T-cell (primary cell): ENCODE measurements around the gene STK10. TPM values are rescaled to one million over a fixed set of nuclear protein-coding genes. Genes with fewer than 3 reads are reported as not detected.
"Not testable (repeated sequence)": the region's sequence is repeated elsewhere in the genome, so short reads cannot be mapped to it uniquely, and the experiment has no call there.

ENCODE experiments used
- ATAC-seq, 4 experiments: fragments of 200-7000 bp in 3 of 4; fragments of 150-1000 bp in 1 of 4; cut with Tn5 transposase; replicated peaks in 1 of 4; 1 replicate in 3 of 4; 2 replicates in 1 of 4; pipeline ENCODE4 v1.10.0; 2021; ENCODE audit warnings: moderate library complexity in 3 of 4, mild to moderate bottlenecking in 2 of 4, moderate number of reproducible peaks in 1 of 4
- CTCF ChIA-PET, 2 donors: fragments of 300-600 bp; sonication (Branson Sonifier 250); formaldehyde crosslinking; loops; one replicate each; lab custom pipeline; 2022; ENCODE audit warnings: antibody characterized with exemption in 2 of 2; lab: Charles Lee
- POLR2A ChIA-PET, 2 donors: fragments of 300-600 bp; sonication (Branson Sonifier 250); formaldehyde crosslinking; loops; one replicate each; lab custom pipeline; 2022; ENCODE audit warnings: antibody characterized with exemption in 2 of 2; lab: Charles Lee
- DNase-seq, 35 experiments: peaks; one replicate each; pipeline versions ENCODE4 v3.0.0 to v3.0.0-alpha.2; 2013 to 2023
- H3K27ac ChIP-seq: one replicate; pipeline ENCODE4 v1.5.1; 2013; ENCODE audit warnings: low read length
- H3K27me3 ChIP-seq, 2 experiments: replicated peaks in 1 of 2; 1 replicate in 1 of 2; 2 replicates in 1 of 2; pipeline versions ENCODE4 v1.6.1 to v1.7.0; 2013; ENCODE audit warnings: low read length in 1 of 2, mixed read lengths in 1 of 2; ENCODE audit not compliant: control insufficient read depth in 2 of 2, insufficient read depth in 2 of 2; ENCODE audit errors: extremely low read depth in 1 of 2
- H3K36me3 ChIP-seq, 2 donors: 1 replicate in 1 of 2; 2 replicates in 1 of 2; pipeline versions ENCODE4 v1.6.1 to v1.7.0; 2013; ENCODE audit warnings: low read length in 1 of 2; ENCODE audit not compliant: control insufficient read depth in 2 of 2, insufficient read depth in 1 of 2; ENCODE audit errors: extremely low read depth in 1 of 2
- H3K4me1 ChIP-seq, 2 experiments: 1 replicate in 1 of 2; 2 replicates in 1 of 2; pipeline versions ENCODE4 v1.6.1 to v1.7.0; 2013; ENCODE audit warnings: low read length in 2 of 2, mixed read lengths in 1 of 2; ENCODE audit not compliant: insufficient read depth in 2 of 2, control insufficient read depth in 1 of 2; ENCODE audit errors: extremely low read depth in 1 of 2
- H3K4me3 ChIP-seq, 2 donors: 1 replicate in 1 of 2; 2 replicates in 1 of 2; pipeline versions ENCODE4 v1.5.1 to v1.7.0; 2013; ENCODE audit warnings: mild to moderate bottlenecking in 2 of 2, low read length in 1 of 2, moderate library complexity in 1 of 2; ENCODE audit not compliant: control insufficient read depth in 1 of 2; ENCODE audit errors: extremely low read depth in 1 of 2
- H3K9me3 ChIP-seq: 2 replicates; pipeline ENCODE4 v1.7.0; 2013
- H3K27ac Mint-ChIP-seq, 2 donors: one replicate each; pipeline ENCODE4 v1.8.0; 2020 to 2021; ENCODE audit warnings: mild to moderate bottlenecking in 2 of 2, mixed read lengths in 2 of 2
- H3K27me3 Mint-ChIP-seq, 2 donors: one replicate each; pipeline ENCODE4 v1.8.0; 2021 to 2022; ENCODE audit warnings: mixed read lengths in 2 of 2
- H3K36me3 Mint-ChIP-seq: one replicate; pipeline ENCODE4 v1.8.0; 2021; ENCODE audit warnings: mixed read lengths
- H3K4me1 Mint-ChIP-seq, 3 donors: one replicate each; pipeline ENCODE4 v1.8.0; 2020 to 2022; ENCODE audit warnings: mixed read lengths in 3 of 3, mild to moderate bottlenecking in 1 of 3
- H3K4me3 Mint-ChIP-seq, 3 donors: one replicate each; pipeline ENCODE4 v1.8.0; 2020 to 2022; ENCODE audit warnings: mild to moderate bottlenecking in 3 of 3, mixed read lengths in 3 of 3, moderate library complexity in 3 of 3
- H3K9me3 Mint-ChIP-seq, 3 donors: one replicate each; pipeline ENCODE4 v1.8.0; 2020 to 2022; ENCODE audit warnings: mixed read lengths in 3 of 3
- WGBS: methylation state at CpG from one replicate; pipeline ENCODE4 v1.1.5; 2013; ENCODE audit warnings: missing lambda C conversion rate; ENCODE audit not compliant: insufficient coverage; 5-methylcytosine and 5-hydroxymethylcytosine counted together
- total RNA-seq, 35 experiments: library from RNA in 6 of 35; stranded (reverse) in 6 of 35; fragments of 120-200 nt in 1 of 35; gene quantifications; one replicate each; pipeline versions ENCODE4 v1.2.1 to v1.2.4 and lab custom pipeline; 2013 to 2026

STK10 gene
- total RNA-seq, 5 donors from 2014 or later (not counting 1 experiment from before 2014, with no cell fraction given) = 305 to 437 (median 331) TPM

DNA sequence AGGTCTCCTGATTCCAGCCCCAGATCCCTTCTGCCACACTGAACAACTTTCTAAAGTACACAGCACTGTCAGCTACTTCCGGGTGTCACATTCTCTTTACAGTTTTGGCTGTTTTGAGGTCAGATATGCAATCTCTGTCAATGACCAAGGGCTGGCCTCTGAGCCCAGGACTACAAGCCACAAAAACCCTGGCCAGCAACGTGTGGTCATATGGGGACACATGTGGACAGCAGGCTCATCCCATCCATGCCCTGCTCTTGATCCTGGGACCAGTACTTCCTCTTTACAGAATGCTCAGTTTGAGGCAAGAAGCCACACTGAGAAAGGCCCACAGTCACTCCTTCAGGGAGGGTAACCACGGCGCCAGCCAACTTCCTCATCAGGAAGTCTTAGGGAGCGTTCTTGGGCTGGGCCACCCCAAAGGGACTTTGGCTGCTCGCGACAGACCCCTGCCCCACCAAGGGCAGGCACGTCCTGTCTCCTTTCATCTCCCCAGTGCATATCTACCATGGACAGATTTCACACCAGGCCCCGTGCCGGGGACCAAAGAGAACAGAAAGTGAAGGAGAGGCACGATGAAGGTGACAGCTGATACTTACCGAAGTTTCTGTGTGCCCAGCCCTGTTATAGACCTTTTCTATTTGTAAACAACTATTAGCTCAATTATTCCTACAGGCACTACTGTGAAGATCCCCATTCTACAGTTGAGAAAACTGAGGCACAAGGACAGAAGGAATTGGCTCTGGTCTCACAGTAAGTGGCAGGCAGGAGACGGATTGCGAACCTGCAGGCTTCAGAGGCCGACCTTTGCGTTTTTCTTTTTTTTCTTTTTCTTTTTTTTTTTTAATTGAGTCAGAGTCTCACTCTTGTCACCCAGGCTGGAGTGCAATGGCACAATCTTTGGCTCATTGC lies 37.3 kb downstream of the STK10 start:
- Histone ChIP-seq H3K4me1 (peaks cover 15 to 81% of the 10 kb centered on the region in 2 experiments), H3K4me3 (peak overlapping the region in 1 of 2 donors; percentile 13), H3K27me3 (no peaks in the 10 kb centered on the region), H3K36me3 (peaks cover 3 to 84% of the 10 kb centered on the region in 2 donors), H3K9me3 (no peaks in the 10 kb centered on the region), H3K27ac (peak overlapping the region; percentile 75)
- H3K4me3 Mint-ChIP-seq = peak overlapping the region; percentile 59 to 82 (median 60)
- no peaks in the 10 kb centered on the region for H3K9me3 Mint-ChIP-seq
- CTCF ChIA-PET = interaction anchor here in 1 of 2 donors (0.6 to 1.3 kb wide), 4 partner anchors 19 to 239 kb away, joined by 3 to 7 read pairs (median 4); partner anchors contain the start of gene STK10
- peak; percentile 62 to 74 (median 66) for ATAC-seq
- WGBS = 10% methylated on average over 12 of the region's 16 CpGs
- H3K27ac Mint-ChIP-seq = peak overlapping the region; percentile 86 to 94
- peaks cover 76 to 91% (median 85%) of the 10 kb centered on the region in 3 donors for H3K4me1 Mint-ChIP-seq
- peak in 15 of 35 experiments; percentile 5 to 46 (median 18) for DNase-seq
- H3K36me3 Mint-ChIP-seq = peaks cover 48% of the 10 kb centered on the region
- POLR2A ChIA-PET = no interaction called here
- H3K27me3 Mint-ChIP-seq = no peaks in the 10 kb centered on the region

- H3K9me3 Mint-ChIP-seq, H3K27me3 ChIP-seq, H3K4me3 ChIP-seq, H3K9me3 ChIP-seq, POLR2A ChIA-PET, H3K27ac ChIP-seq, H3K27me3 Mint-ChIP-seq, DNase-seq, ATAC-seq: not testable (repeated sequence)
- peak overlapping the region; percentile 61 to 72 for H3K27ac Mint-ChIP-seq
- CTCF ChIA-PET = interaction anchor here (0.7 kb wide), 2 partner anchors 9 to 34 kb away, joined by 3 to 4 read pairs; no protein-coding TSS in a partner anchor
- peaks cover 42% of the 10 kb centered on the region for H3K36me3 Mint-ChIP-seq
- peaks cover 78 to 97% (median 90%) of the 10 kb centered on the region in 3 donors for H3K4me1 Mint-ChIP-seq
- peak overlapping the region in 1 of 3 donors; percentile 82 for H3K4me3 Mint-ChIP-seq
- H3K4me1 ChIP-seq = peaks cover 15 to 92% of the 10 kb centered on the region in 2 experiments
- 88% methylated on average over 4 of the region's 11 CpGs for WGBS
- H3K36me3 ChIP-seq = peaks cover 3 to 85% of the 10 kb centered on the region in 2 donors
Measured at GRCh38 chr5:172149481-172149880, 38.5 kb downstream of the STK10 start.

DNA sequence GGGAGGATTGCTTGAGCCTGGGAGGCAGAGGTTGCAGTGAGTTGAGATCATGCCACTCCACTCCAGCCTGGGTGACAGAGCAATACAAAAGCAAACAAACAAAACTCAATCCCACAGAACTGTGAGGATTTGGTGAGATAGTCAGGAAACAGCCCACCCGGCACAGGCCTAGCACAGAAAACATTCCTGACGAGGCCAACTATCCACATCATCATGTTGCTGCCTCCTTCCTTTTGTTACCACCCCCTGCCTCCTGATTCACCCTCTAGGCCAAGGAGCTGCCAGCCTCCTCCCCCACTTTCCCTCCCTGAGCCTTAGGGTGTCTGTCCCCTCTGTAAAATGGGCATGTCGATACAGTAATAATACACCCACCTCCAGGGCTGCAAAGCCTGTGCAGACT lies 39.0 kb downstream of the STK10 start:
- DNase-seq (no peak), ATAC-seq (no peak)
- Histone ChIP-seq H3K27ac (no peak overlapping the region), H3K27me3 (no peaks in the 10 kb centered on the region), H3K36me3 (peaks cover 0 to 85% of the 10 kb centered on the region in 2 donors), H3K4me1 (peaks cover 15 to 92% of the 10 kb centered on the region in 2 experiments), H3K4me3 (no peak overlapping the region), H3K9me3 (no peaks in the 10 kb centered on the region)
- peak overlapping the region in 1 of 3 donors; percentile 17 for H3K4me3 Mint-ChIP-seq
- 90% methylated on average over 2 of the region's 3 CpGs for WGBS
- peaks cover 40% of the 10 kb centered on the region for H3K36me3 Mint-ChIP-seq
- no peaks in the 10 kb centered on the region for H3K27me3 Mint-ChIP-seq
- ChIA-PET POLR2A (no interaction called here), CTCF (interaction anchor here in 1 of 2 donors (0.7 kb wide), 1 partner anchor 33 kb away, joined by 4 read pairs; no protein-coding TSS in a partner anchor)
- H3K4me1 Mint-ChIP-seq = peaks cover 78 to 97% (median 90%) of the 10 kb centered on the region in 3 donors
- H3K27ac Mint-ChIP-seq = peak overlapping the region; percentile 61 to 72
- H3K9me3 Mint-ChIP-seq = no peaks in the 10 kb centered on the region

DNA sequence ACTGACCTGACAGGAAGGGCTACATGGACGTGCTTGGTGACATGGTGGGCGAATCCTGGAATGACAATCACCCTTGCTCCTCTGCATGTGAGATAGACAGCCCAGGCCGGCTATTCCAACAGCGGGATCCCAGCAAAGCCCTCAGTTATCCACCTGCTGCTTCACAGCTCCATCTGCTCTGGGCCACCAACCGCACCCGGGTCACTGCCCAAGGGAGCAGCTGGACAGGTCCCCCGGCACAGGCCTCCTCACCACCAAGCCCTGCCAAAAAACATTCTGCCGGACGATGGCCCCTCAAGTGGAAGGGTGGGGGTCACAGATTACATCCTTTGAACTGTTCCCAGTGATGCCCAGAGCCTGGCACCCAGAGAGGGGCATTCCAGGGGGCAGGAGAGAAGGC lies 39.6 kb downstream of the STK10 start:
- Mint-ChIP-seq H3K36me3 (peaks cover 40% of the 10 kb centered on the region), H3K4me1 (peaks cover 78 to 97% (median 90%) of the 10 kb centered on the region in 3 donors), H3K4me3 (no peak overlapping the region), H3K27me3 (no peaks in the 10 kb centered on the region), H3K27ac (peak overlapping the region; percentile 73 to 77), H3K9me3 (no peaks in the 10 kb centered on the region)
- peaks cover 15 to 92% of the 10 kb centered on the region in 2 experiments for H3K4me1 ChIP-seq
- no peak for ATAC-seq
- CTCF ChIA-PET = no interaction called here
- H3K9me3 ChIP-seq = no peaks in the 10 kb centered on the region
- peaks cover 0 to 85% of the 10 kb centered on the region in 2 donors for H3K36me3 ChIP-seq
- no peak overlapping the region for H3K4me3 ChIP-seq
- DNase-seq = no peak
- no peaks in the 10 kb centered on the region for H3K27me3 ChIP-seq
- H3K27ac ChIP-seq = peak overlapping the region; percentile 11
- 97% methylated on average over 6 of the region's 9 CpGs for WGBS
- POLR2A ChIA-PET = no interaction called here

DNA sequence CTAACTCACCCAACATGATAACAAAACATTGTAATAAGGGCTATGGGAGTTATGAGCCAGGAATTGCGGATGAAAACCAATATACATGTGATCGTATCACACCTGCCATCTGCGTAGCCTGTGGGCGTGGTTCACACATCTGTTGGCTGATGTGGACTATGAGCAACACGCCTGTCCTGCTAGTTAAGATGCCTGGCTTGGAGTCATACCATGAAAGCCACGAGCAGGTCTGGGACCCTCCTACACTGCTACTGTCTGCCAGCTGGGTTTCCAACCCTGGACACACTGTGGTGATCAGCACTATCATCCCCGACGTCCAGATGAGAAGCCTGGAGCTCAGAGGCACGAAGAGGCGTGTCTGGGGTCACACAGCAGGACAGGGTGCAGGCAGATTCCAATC lies 40.2 kb downstream of the STK10 start:
- Histone ChIP-seq H3K4me3 (no peak overlapping the region), H3K9me3 (no peaks in the 10 kb centered on the region), H3K36me3 (peaks cover 0 to 83% of the 10 kb centered on the region in 2 donors), H3K27ac (no peak overlapping the region), H3K27me3 (no peaks in the 10 kb centered on the region), H3K4me1 (peaks cover 15 to 96% of the 10 kb centered on the region in 2 experiments)
- Mint-ChIP-seq H3K4me1 (peaks cover 78 to 97% (median 90%) of the 10 kb centered on the region in 3 donors), H3K9me3 (no peaks in the 10 kb centered on the region), H3K27ac (peak overlapping the region; percentile 73 to 77), H3K36me3 (peaks cover 37% of the 10 kb centered on the region), H3K4me3 (no peak overlapping the region), H3K27me3 (no peaks in the 10 kb centered on the region)
- DNase-seq (peak in 12 of 35 experiments; percentile 11 to 47 (median 24)), ATAC-seq (no peak)
- POLR2A ChIA-PET = no interaction called here
- WGBS = 82% methylated on average over 10 of the region's 10 CpGs
- CTCF ChIA-PET = no interaction called here

- peaks cover 32% of the 10 kb centered on the region for H3K36me3 Mint-ChIP-seq
- CTCF ChIA-PET = interaction anchor here (0.6 kb wide), 3 partner anchors 15 to 1896 kb away, joined by 3 read pairs; no protein-coding TSS in a partner anchor
- 95% methylated on average over 4 of the region's 9 CpGs for WGBS
- peak overlapping the region; percentile 77 to 81 for H3K27ac Mint-ChIP-seq
- Histone ChIP-seq H3K4me1 (peaks cover 19 to 100% of the 10 kb centered on the region in 2 experiments), H3K36me3 (peaks cover 0 to 84% of the 10 kb centered on the region in 2 donors), H3K4me3 (no peak overlapping the region), H3K27ac (peak overlapping the region; percentile 47), H3K27me3 (no peaks in the 10 kb centered on the region), H3K9me3 (no peaks in the 10 kb centered on the region)
- no peaks in the 10 kb centered on the region for H3K27me3 Mint-ChIP-seq
- POLR2A ChIA-PET = no interaction called here
- peaks cover 78 to 97% (median 91%) of the 10 kb centered on the region in 3 donors for H3K4me1 Mint-ChIP-seq
- DNase-seq = no peak
- no peak for ATAC-seq
- peak overlapping the region in 1 of 3 donors; percentile 38 for H3K4me3 Mint-ChIP-seq
- H3K9me3 Mint-ChIP-seq = no peaks in the 10 kb centered on the region
Measured at GRCh38 chr5:172146748-172147092, 41.3 kb downstream of the STK10 start.
